HAP-1 (cell line): ENCODE data around the gene JARID2.

Experiments
- DNase-seq, 2 experiments: peaks; one replicate each; pipeline ENCODE4 v3.0.0-alpha.2; 2016 to 2020; ENCODE audit warnings: low spot score in 2 of 2
- H3K27me3 ChIP-seq: fragments of 250-450 bp; sonication (Bioruptor Pico); 2 replicates; pipeline ENCODE4 v1.5.1; 2020; ENCODE audit warnings: low read depth, mild to moderate bottlenecking, moderate library complexity
- H3K36me3 ChIP-seq: fragments of 250-450 bp; sonication (Bioruptor Pico); replicated peaks from 2 replicates; pipeline ENCODE4 v1.5.1; 2020; ENCODE audit warnings: mild to moderate bottlenecking
- H3K4me1 ChIP-seq: fragments of 250-450 bp; sonication (Bioruptor Pico); 2 replicates; pipeline ENCODE4 v1.5.1; 2020; ENCODE audit warnings: mild to moderate bottlenecking
- H3K4me3 ChIP-seq: fragments of 250-450 bp; sonication (Bioruptor Pico); 2 replicates; pipeline ENCODE4 v1.5.1; 2020; ENCODE audit warnings: mild to moderate bottlenecking, moderate library complexity
- H3K9me3 ChIP-seq: fragments of 250-450 bp; sonication (Bioruptor Pico); 2 replicates; pipeline ENCODE4 v1.5.1; 2020; ENCODE audit warnings: mild to moderate bottlenecking, moderate library complexity
- in situ Hi-C: fragments of 300-500 bp; cut with MboI; formaldehyde crosslinking; loops from 3 replicates; pipeline ENCODE4 v1.14.3; 2020; ENCODE audit warnings: low sequenced_read_pairs, inconsistent platforms, mixed read lengths

The JARID2 gene

DNA sequence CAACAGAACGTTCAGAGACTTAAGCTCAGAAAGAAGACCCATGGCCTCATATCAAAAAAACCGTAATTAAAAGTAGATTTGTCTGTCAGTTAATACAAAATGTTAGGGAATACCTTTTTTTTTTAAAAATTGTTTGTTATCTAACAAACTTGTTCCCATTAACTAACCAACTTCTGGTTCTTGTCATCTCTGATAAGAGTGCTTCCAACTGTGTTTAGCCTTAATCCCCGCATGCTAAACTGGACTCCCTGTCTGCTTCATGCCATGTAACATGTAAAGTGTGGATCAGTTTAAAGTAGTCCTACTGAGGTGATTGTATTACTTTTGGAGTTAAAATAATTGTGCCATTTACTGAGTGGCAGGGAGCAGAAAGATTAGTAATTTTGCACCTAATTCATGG lies 6.3 kb downstream of the JARID2 start:
- in situ Hi-C loops = no loop called here
- Histone ChIP-seq H3K4me1 (peaks cover 35% of the 10 kb centered on the region), H3K9me3 (no peaks in the 10 kb centered on the region), H3K27me3 (no peaks in the 10 kb centered on the region), H3K36me3 (no peaks in the 10 kb centered on the region), H3K4me3 (no peak overlapping the region)
- DNase-seq = no peak

GRCh38 chr6:15253203-15254022 lies 7.5 kb downstream of the JARID2 start:
- DNase-seq = no peak
- Histone ChIP-seq H3K4me1 (peaks cover 46% of the 10 kb centered on the region), H3K27me3 (no peaks in the 10 kb centered on the region), H3K4me3 (no peak overlapping the region), H3K36me3 (no peaks in the 10 kb centered on the region), H3K9me3 (no peaks in the 10 kb centered on the region)
- in situ Hi-C loops = no loop called here

DNA sequence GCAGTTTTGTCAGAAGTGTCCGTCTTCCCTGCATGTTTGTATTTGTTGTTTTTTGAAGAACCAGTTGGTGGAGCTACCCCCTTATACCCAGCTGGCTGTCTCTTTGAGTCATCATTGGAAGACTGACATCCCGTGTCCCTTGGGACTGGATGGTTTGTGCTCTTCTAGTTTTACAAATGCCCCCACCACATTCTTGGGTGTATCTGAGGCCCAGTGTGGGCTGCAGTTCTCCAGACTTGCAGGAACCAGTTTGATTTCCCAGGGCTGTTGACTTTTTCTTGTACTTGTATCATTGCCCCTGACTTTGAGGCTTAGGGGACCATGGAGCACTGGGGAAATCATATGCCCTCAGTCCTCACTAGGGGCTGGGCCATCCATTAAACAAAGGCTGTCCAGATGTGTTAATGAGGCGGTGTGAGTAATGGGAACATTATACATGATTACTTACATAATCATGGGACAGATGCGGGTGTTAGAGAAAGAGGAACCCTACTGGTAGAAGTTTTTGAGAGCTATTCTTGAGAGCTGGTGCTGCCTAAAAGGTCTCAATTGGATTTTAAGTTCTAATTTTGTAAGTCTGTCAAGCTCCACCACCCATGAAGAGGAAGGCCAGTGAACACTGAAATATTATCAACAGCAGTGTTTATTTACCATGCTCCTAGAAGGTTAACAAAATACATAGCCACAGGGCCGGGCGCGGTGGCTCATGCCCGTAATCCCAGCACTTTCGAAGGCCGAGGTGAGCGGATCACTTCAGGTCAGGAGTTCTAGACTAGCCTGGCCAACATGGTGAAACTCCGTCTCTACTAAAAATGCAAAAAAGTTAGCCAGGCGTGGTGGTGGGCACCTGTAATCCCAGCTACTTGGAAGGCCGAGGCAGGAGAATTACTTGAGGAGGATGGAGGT lies 8.5 kb downstream of the JARID2 start:
- Histone ChIP-seq H3K9me3 (no peaks in the 10 kb centered on the region), H3K4me3 (no peak overlapping the region), H3K4me1 (peaks cover 51% of the 10 kb centered on the region), H3K27me3 (no peaks in the 10 kb centered on the region), H3K36me3 (no peaks in the 10 kb centered on the region)
- no peak for DNase-seq
- in situ Hi-C loops = no loop called here

- no peak for DNase-seq
- H3K36me3 ChIP-seq = no peaks in the 10 kb centered on the region
- no peak overlapping the region for H3K4me3 ChIP-seq
- in situ Hi-C loops = no loop called here
- no peaks in the 10 kb centered on the region for H3K27me3 ChIP-seq
- peaks cover 53% of the 10 kb centered on the region for H3K4me1 ChIP-seq
- H3K9me3 ChIP-seq = no peaks in the 10 kb centered on the region
Observed at GRCh38 chr6:15255481-15255880, 9.6 kb downstream of the JARID2 start.

GRCh38 chr6:15255909-15256395 lies 10.1 kb downstream of the JARID2 start:
- H3K4me1 ChIP-seq = peaks cover 58% of the 10 kb centered on the region
- no peaks in the 10 kb centered on the region for H3K9me3 ChIP-seq
- no peak overlapping the region for H3K4me3 ChIP-seq
- H3K27me3 ChIP-seq = no peaks in the 10 kb centered on the region
- in situ Hi-C loops = no loop called here
- H3K36me3 ChIP-seq = no peaks in the 10 kb centered on the region
- no peak for DNase-seq

- no peak overlapping the region for H3K4me3 ChIP-seq
- peak; percentile 34 to 79 for DNase-seq
- in situ Hi-C loops = no loop called here
- no peaks in the 10 kb centered on the region for H3K27me3 ChIP-seq
- H3K36me3 ChIP-seq = no peaks in the 10 kb centered on the region
- no peaks in the 10 kb centered on the region for H3K9me3 ChIP-seq
- peaks cover 64% of the 10 kb centered on the region for H3K4me1 ChIP-seq
Observed at GRCh38 chr6:15256538-15257271, 10.8 kb downstream of the JARID2 start.

DNA sequence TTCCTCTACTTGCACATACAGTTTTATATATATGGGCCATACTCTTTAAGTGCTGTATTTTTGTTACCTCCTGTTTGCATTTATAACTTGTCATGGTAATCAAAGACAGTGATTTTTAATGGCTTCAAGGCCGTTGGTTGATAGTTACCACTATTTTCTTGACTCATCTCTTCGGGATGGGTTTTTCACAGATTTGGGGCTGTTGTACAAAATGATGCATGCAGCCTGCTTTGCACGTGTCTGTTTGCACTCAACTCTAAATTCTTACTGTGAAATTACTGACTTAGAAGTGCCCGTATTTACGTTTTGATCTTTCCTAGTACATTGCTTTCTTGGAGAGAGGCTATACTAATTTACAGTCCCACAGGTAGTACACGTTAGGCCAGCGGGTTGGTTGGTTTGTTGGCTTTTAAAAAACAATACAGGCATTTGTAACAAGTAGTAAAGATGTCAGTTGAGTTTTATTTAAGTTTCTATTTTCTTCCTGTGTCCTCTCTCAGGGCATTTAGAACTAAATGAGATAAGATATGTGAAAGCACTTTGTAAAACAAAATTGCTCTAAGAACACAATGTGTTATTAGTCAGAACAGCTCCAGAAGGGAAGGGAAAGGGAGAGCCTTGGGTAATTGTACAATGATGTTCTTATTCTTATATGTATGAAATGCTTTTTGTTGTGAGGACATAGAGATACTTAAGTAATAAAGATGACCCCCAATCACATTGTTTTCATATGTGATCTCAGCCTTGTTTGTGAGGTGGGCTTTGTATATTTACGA lies 11.7 kb downstream of the JARID2 start:
- in situ Hi-C loops = no loop called here
- H3K27me3 ChIP-seq = no peaks in the 10 kb centered on the region
- H3K36me3 ChIP-seq = no peaks in the 10 kb centered on the region
- no peaks in the 10 kb centered on the region for H3K9me3 ChIP-seq
- no peak overlapping the region for H3K4me3 ChIP-seq
- peaks cover 61% of the 10 kb centered on the region for H3K4me1 ChIP-seq
- no peak for DNase-seq

DNA sequence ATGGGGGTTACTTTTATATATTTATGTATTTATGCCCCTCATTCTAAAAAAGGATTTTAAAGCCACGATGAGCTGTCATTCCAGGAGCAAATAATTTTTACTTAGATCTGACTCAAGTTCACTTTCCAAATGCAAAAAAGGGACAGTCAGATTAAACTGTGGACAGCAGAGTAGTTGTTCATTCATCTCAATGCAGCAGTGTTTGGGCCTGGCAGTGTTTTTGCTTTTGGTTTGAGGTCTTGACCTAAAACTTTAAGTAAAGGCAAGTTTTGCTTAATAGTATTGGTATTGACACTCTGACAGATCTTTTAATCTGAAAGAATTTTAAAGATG lies 13.9 kb downstream of the JARID2 start:
- DNase-seq = no peak
- Histone ChIP-seq H3K27me3 (no peaks in the 10 kb centered on the region), H3K36me3 (no peaks in the 10 kb centered on the region), H3K4me3 (no peak overlapping the region), H3K4me1 (peaks cover 66% of the 10 kb centered on the region), H3K9me3 (no peaks in the 10 kb centered on the region)
- in situ Hi-C loops = no loop called here

DNA sequence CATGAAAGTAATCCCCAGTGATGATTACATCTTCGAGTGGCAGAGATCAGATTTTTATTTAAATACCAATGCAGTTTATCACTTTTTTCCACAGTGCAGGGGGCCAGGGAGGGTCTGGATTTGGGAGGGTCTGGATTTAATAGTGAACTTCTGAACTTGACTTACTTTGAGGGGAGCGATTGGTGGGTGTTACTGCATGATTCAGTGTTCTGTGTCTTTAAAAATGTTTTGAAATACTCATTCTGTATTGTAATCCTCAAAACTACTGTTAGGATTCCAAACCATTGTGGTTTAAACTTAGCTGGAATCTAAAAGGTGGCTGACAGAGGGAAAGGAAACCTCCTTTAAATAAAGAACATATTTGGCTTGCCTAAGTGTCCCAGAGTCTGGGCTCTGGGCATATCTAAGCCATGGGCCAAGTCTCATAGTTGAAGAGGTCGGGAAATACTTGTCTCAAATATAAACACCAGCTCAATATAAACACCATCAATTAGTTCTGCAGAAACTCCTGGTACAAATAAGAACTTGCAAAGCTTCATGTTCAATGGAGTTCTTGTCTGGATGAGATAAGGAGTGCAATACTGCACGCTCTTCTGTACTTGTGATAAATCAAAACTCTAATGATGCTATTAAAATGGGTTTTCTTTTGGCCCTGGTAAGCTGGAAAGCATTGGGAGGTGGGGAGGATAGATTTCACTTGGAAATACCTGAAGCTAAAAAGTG lies 14.4 kb downstream of the JARID2 start:
- no peaks in the 10 kb centered on the region for H3K9me3 ChIP-seq
- H3K36me3 ChIP-seq = no peaks in the 10 kb centered on the region
- H3K4me1 ChIP-seq = peaks cover 70% of the 10 kb centered on the region
- H3K4me3 ChIP-seq = no peak overlapping the region
- H3K27me3 ChIP-seq = no peaks in the 10 kb centered on the region
- no peak for DNase-seq
- in situ Hi-C loops = no loop called here

DNA sequence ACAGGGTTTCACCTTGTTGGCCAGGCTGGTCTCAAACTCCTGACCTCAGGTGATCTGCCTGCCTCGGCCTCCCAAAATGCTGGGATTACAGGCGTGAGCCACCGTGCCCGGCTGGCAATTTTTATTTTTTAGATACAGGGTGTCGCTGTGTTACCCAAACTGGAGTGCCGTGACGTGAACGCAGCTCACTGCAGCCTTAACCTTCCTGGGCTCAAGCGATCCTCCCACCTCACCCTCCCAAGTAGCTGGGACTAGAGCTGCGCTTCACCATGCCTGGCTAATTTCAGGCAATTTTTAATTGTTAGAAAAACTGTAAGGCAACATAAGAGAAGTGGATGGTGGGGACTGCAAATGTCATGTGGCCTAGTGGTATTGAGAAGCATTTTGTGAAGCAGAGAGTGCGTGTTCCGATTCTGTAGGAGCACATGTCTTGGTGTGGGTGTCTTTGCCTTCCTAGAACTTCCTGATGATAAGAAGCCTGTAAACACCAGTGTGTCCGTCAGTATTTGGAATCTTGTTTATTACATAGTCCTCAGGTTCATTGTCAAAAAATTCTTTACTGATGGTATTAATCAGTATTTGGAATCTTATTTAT lies 18.0 kb downstream of the JARID2 start:
- in situ Hi-C loops = no loop called here
- Histone ChIP-seq H3K9me3 (no peaks in the 10 kb centered on the region), H3K36me3 (no peaks in the 10 kb centered on the region), H3K4me3 (no peak overlapping the region), H3K4me1 (peaks cover 51% of the 10 kb centered on the region), H3K27me3 (no peaks in the 10 kb centered on the region)
- DNase-seq = no peak

- Histone ChIP-seq H3K4me3 (no peak overlapping the region), H3K9me3 (no peaks in the 10 kb centered on the region), H3K4me1 (peaks cover 45% of the 10 kb centered on the region), H3K36me3 (no peaks in the 10 kb centered on the region), H3K27me3 (no peaks in the 10 kb centered on the region)
- in situ Hi-C loops = no loop called here
- DNase-seq = peak in 1 of 2 experiments; percentile 21
Observed at GRCh38 chr6:15264412-15264811, 18.5 kb downstream of the JARID2 start.

DNA sequence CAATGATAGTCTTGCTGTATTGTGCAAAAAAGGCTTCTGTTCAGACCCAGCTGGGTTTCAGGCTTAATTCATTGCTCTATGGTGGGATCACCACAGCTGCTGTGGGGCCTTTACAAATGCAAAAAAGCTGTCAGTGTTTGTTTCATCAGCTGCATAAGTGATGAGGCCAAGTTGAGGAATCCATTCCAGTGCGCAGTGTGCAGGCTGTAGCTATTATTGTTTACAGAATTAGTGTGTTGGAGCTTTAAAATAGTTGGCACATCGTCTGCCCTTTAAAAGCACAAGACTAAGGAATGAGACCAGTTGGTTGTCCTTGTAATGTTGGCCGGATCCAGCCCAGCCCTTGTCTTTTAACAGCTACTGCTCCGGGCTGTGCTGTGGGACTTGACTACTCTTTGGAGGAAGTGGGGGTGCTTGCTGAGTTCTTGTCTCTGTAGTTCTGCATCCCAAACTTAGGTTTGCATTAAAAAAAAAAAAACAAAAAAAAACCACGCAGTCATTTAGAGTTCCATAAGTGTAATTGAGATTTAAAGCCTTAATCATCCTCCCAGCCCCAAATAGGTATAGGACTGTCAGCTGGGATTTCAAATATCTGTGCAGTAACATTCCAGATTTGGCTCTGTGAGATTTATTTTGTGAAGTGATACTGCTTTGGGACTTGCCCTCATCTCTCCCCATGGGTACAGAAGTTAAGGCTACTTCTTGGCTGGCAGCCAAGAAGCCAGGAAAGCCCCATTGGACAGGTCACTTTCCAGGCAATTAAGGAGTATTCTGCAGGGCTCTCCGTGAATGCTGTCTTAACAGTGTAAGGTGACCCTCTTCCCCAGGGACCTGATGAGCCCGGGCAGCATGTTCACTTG lies 19.3 kb downstream of the JARID2 start:
- no peaks in the 10 kb centered on the region for H3K9me3 ChIP-seq
- H3K4me3 ChIP-seq = no peak overlapping the region
- in situ Hi-C loops = no loop called here
- H3K27me3 ChIP-seq = no peaks in the 10 kb centered on the region
- DNase-seq = peak; percentile 81 to 95
- H3K4me1 ChIP-seq = peaks cover 38% of the 10 kb centered on the region
- no peaks in the 10 kb centered on the region for H3K36me3 ChIP-seq
